Neuronal stem cell (in vitro differentiated cells): ENCODE data around the gene CCDC63.

Source experiments
- DNase-seq: peaks from one replicate; pipeline ENCODE4 v3.0.0-alpha.2; 2013; ENCODE audit warnings: low spot score
- H2AFZ ChIP-seq: one replicate; pipeline ENCODE4 v1.6.1; 2013; ENCODE audit warnings: mild to moderate bottlenecking, low read length, inconsistent platforms
- H2AK5ac ChIP-seq: 2 replicates; pipeline ENCODE4 v1.6.1; 2013; ENCODE audit warnings: low read depth, mild to moderate bottlenecking, inconsistent platforms, low read length, moderate library complexity, mixed read lengths
- H2BK120ac ChIP-seq: 2 replicates; pipeline ENCODE4 v1.6.1; 2013; ENCODE audit warnings: low read depth, mild to moderate bottlenecking, inconsistent platforms, low read length, moderate library complexity, mixed read lengths
- H2BK12ac ChIP-seq: one replicate; pipeline ENCODE4 v1.6.1; 2013; ENCODE audit warnings: low read length, inconsistent platforms
- H2BK15ac ChIP-seq: 2 replicates; pipeline ENCODE4 v1.6.1; 2013; ENCODE audit warnings: mild to moderate bottlenecking, low read length, inconsistent platforms, mixed read lengths
- H2BK5ac ChIP-seq: one replicate; pipeline ENCODE4 v1.6.1; 2013; ENCODE audit warnings: inconsistent platforms, mild to moderate bottlenecking, low read length, moderate library complexity
- H3K14ac ChIP-seq: one replicate; pipeline ENCODE4 v1.6.1; 2013; ENCODE audit warnings: low read length, inconsistent platforms
- H3K18ac ChIP-seq: 2 replicates; pipeline ENCODE4 v1.6.1; 2013; ENCODE audit warnings: low read length, inconsistent platforms
- H3K23ac ChIP-seq: 2 replicates; pipeline ENCODE4 v1.6.1; 2013; ENCODE audit warnings: low read depth, mild to moderate bottlenecking, mixed read lengths, low read length, inconsistent platforms; ENCODE audit not compliant: poor library complexity
- H3K27ac ChIP-seq: replicated peaks from 3 replicates; pipeline ENCODE4 v1.5.1; 2013; ENCODE audit warnings: low read length, inconsistent platforms
- H3K27me3 ChIP-seq, 3 experiments: 2 replicates each; pipeline ENCODE4 v1.6.1; 2013; ENCODE audit warnings: low read length in 3 of 3, mild to moderate bottlenecking in 2 of 3, inconsistent platforms in 1 of 3, low read depth in 1 of 3, mixed read lengths in 1 of 3, moderate library complexity in 1 of 3; ENCODE audit not compliant: control insufficient read depth in 3 of 3, insufficient read depth in 3 of 3
- H3K36me3 ChIP-seq, 2 donors: replicated peaks in 1 of 2; 2 replicates each; pipeline ENCODE4 v1.6.1; 2013; ENCODE audit warnings: low read length in 2 of 2; ENCODE audit not compliant: control insufficient read depth in 2 of 2, insufficient read depth in 2 of 2
- H3K4ac ChIP-seq: 2 replicates; pipeline ENCODE4 v1.6.1; 2013; ENCODE audit warnings: inconsistent platforms, mild to moderate bottlenecking, low read length, moderate library complexity
- H3K4me1 ChIP-seq, 2 donors: 1 replicate in 1 of 2; 2 replicates in 1 of 2; pipeline ENCODE4 v1.6.1; 2013; ENCODE audit warnings: low read length in 2 of 2, low read depth in 1 of 2; ENCODE audit not compliant: control insufficient read depth in 2 of 2, insufficient read depth in 1 of 2
- H3K4me2 ChIP-seq: one replicate; pipeline ENCODE4 v1.6.1; 2013; ENCODE audit warnings: mild to moderate bottlenecking, low read length, inconsistent platforms; ENCODE audit not compliant: insufficient read depth, poor library complexity, severe bottlenecking
- H3K4me3 ChIP-seq, 2 donors: 2 replicates each; pipeline ENCODE4 v1.5.1; 2013; ENCODE audit warnings: low read length in 2 of 2, mild to moderate bottlenecking in 2 of 2, inconsistent platforms in 1 of 2, moderate library complexity in 1 of 2
- H3K79me1 ChIP-seq: one replicate; pipeline ENCODE4 v1.6.1; 2013; ENCODE audit warnings: low read depth, mild to moderate bottlenecking, inconsistent platforms, low read length, moderate library complexity
- H3K9ac ChIP-seq: one replicate; pipeline ENCODE4 v1.6.1; 2013; ENCODE audit warnings: mild to moderate bottlenecking, low read depth, low read length, inconsistent platforms; ENCODE audit not compliant: poor library complexity
- H3K9me3 ChIP-seq, 2 donors: replicated peaks in 1 of 2; 2 replicates each; pipeline versions ENCODE3 to v1.6.1; 2013; ENCODE audit warnings: low read length in 2 of 2, mild to moderate bottlenecking in 2 of 2, inconsistent platforms in 1 of 2, low read depth in 1 of 2, mixed read lengths in 1 of 2, moderate library complexity in 1 of 2; ENCODE audit not compliant: control insufficient read depth in 2 of 2, insufficient read depth in 1 of 2
- H4K8ac ChIP-seq: one replicate; pipeline ENCODE4 v1.6.1; 2013; ENCODE audit warnings: low read depth, mild to moderate bottlenecking, inconsistent platforms, low read length, moderate library complexity
- H4K91ac ChIP-seq: one replicate; pipeline ENCODE4 v1.6.1; 2013; ENCODE audit warnings: low read length, low read depth, mild to moderate bottlenecking, inconsistent platforms; ENCODE audit not compliant: poor library complexity
- WGBS, 2 donors: extraction: QIAGEN DNeasy Blood & Tissue Kit; methylation state at CpG; one replicate each; pipeline ENCODE4 v1.1.7; 2013; ENCODE audit warnings: missing lambda C conversion rate in 2 of 2, mixed read lengths in 1 of 2; ENCODE audit not compliant: insufficient read length in 2 of 2, insufficient replicate concordance in 1 of 2; ENCODE audit errors: extremely low coverage in 2 of 2; 5-methylcytosine and 5-hydroxymethylcytosine counted together

Gene CCDC63

GRCh38 chr12:110850762-110851161, 4.0 kb downstream of the CCDC63 start:
- no peaks in the 10 kb centered on the region for H3K36me3 ChIP-seq
- no peak overlapping the region for H2BK12ac ChIP-seq
- H3K18ac ChIP-seq = no peak overlapping the region
- no peak overlapping the region for H3K9ac ChIP-seq
- H2AK5ac ChIP-seq = no peak overlapping the region
- H2BK120ac ChIP-seq = no peak overlapping the region
- H4K91ac ChIP-seq = no peak overlapping the region
- no peak overlapping the region for H3K4ac ChIP-seq
- no peak overlapping the region for H2AFZ ChIP-seq
- no peak overlapping the region for H4K8ac ChIP-seq
- peaks cover 0 to 1% of the 10 kb centered on the region in 2 donors for H3K9me3 ChIP-seq
- peaks cover 0 to 32% (median 0%) of the 10 kb centered on the region in 3 experiments for H3K27me3 ChIP-seq
- no peak overlapping the region for H2BK15ac ChIP-seq
- no peak for DNase-seq
- no peak overlapping the region for H3K14ac ChIP-seq
- H3K4me3 ChIP-seq = no peak overlapping the region
- H3K27ac ChIP-seq = no peak overlapping the region
- H3K79me1 ChIP-seq = no peaks in the 10 kb centered on the region
- H3K4me1 ChIP-seq = peaks cover 0 to 7% of the 10 kb centered on the region in 2 donors
- no peak overlapping the region for H3K23ac ChIP-seq
- no peak overlapping the region for H2BK5ac ChIP-seq
- WGBS, 2 donors = no CpG with 5 or more reads among the region's 5 CpGs
- no peak overlapping the region for H3K4me2 ChIP-seq

- Histone ChIP-seq H2BK15ac (no peak overlapping the region), H3K4me3 (no peak overlapping the region), H3K79me1 (no peaks in the 10 kb centered on the region), H3K4me2 (no peak overlapping the region), H3K4ac (no peak overlapping the region), H3K14ac (no peak overlapping the region), H3K4me1 (peaks cover 0 to 11% of the 10 kb centered on the region in 2 donors), H3K27ac (no peak overlapping the region), H2BK5ac (no peak overlapping the region), H3K23ac (no peak overlapping the region), H2BK12ac (no peak overlapping the region), H3K36me3 (no peaks in the 10 kb centered on the region), H3K9me3 (peaks cover 0 to 1% of the 10 kb centered on the region in 2 donors), H3K18ac (peak overlapping the region; percentile 31), H2AFZ (peak overlapping the region; percentile 2), H2BK120ac (no peak overlapping the region), H3K27me3 (peaks cover 0 to 6% (median 0%) of the 10 kb centered on the region in 3 experiments), H4K8ac (no peak overlapping the region), H3K9ac (no peak overlapping the region), H2AK5ac (no peak overlapping the region), H4K91ac (no peak overlapping the region)
- DNase-seq = no peak
- WGBS, 2 donors = no CpG with 5 or more reads among the region's 4 CpGs
Measured at GRCh38 chr12:110853836-110854235, 7.0 kb downstream of the CCDC63 start.

GRCh38 chr12:110856542-110856941, 9.8 kb downstream of the CCDC63 start:
- no peak overlapping the region for H3K4ac ChIP-seq
- H3K27me3 ChIP-seq = no peaks in the 10 kb centered on the region
- no peak overlapping the region for H2BK12ac ChIP-seq
- DNase-seq = no peak
- H3K23ac ChIP-seq = no peak overlapping the region
- H3K27ac ChIP-seq = no peak overlapping the region
- H3K79me1 ChIP-seq = no peaks in the 10 kb centered on the region
- H2AK5ac ChIP-seq = no peak overlapping the region
- H3K4me2 ChIP-seq = no peak overlapping the region
- H3K4me3 ChIP-seq = no peak overlapping the region
- H3K18ac ChIP-seq = no peak overlapping the region
- no peaks in the 10 kb centered on the region for H3K36me3 ChIP-seq
- H2BK120ac ChIP-seq = no peak overlapping the region
- H4K8ac ChIP-seq = no peak overlapping the region
- H3K9me3 ChIP-seq = no peaks in the 10 kb centered on the region
- H3K4me1 ChIP-seq = peaks cover 0 to 20% of the 10 kb centered on the region in 2 donors
- no peak overlapping the region for H3K14ac ChIP-seq
- no CpG with 5 or more reads among the region's 4 CpGs for WGBS, 2 donors
- H2AFZ ChIP-seq = no peak overlapping the region
- H3K9ac ChIP-seq = no peak overlapping the region
- no peak overlapping the region for H2BK5ac ChIP-seq
- H2BK15ac ChIP-seq = no peak overlapping the region
- H4K91ac ChIP-seq = no peak overlapping the region

- no peaks in the 10 kb centered on the region for H3K79me1 ChIP-seq
- WGBS, 2 donors = no CpG with 5 or more reads among the region's 5 CpGs
- H3K18ac ChIP-seq = no peak overlapping the region
Measured at GRCh38 chr12:110857528-110857927, 10.7 kb downstream of the CCDC63 start.

More at GRCh38 chr12:110857528-110857927, 10.7 kb downstream of the CCDC63 start:
- Histone ChIP-seq H3K4me2 (no peak overlapping the region), H4K8ac (no peak overlapping the region), H2BK12ac (no peak overlapping the region), H2AFZ (no peak overlapping the region), H2BK120ac (no peak overlapping the region), H3K27ac (peak overlapping the region; percentile 38), H3K9me3 (no peaks in the 10 kb centered on the region), H3K9ac (no peak overlapping the region), H3K23ac (no peak overlapping the region), H3K4me1 (peaks cover 5 to 26% of the 10 kb centered on the region in 2 donors), H2BK15ac (no peak overlapping the region), H3K4me3 (no peak overlapping the region), H3K36me3 (no peaks in the 10 kb centered on the region), H2AK5ac (no peak overlapping the region), H3K27me3 (no peaks in the 10 kb centered on the region), H3K14ac (no peak overlapping the region), H4K91ac (no peak overlapping the region), H2BK5ac (no peak overlapping the region), H3K4ac (no peak overlapping the region)
- no peak for DNase-seq
